ENCODE results near the gene LSR. TPM values are rescaled to one million over a fixed set of nuclear protein-coding genes. Genes with fewer than 3 reads are reported as not detected.

LSR gene
- total and polyA plus RNA-seq, 2 experiments from 2014 or later = 116 to 212 TPM

- TF ChIP-seq, protein P1, sequence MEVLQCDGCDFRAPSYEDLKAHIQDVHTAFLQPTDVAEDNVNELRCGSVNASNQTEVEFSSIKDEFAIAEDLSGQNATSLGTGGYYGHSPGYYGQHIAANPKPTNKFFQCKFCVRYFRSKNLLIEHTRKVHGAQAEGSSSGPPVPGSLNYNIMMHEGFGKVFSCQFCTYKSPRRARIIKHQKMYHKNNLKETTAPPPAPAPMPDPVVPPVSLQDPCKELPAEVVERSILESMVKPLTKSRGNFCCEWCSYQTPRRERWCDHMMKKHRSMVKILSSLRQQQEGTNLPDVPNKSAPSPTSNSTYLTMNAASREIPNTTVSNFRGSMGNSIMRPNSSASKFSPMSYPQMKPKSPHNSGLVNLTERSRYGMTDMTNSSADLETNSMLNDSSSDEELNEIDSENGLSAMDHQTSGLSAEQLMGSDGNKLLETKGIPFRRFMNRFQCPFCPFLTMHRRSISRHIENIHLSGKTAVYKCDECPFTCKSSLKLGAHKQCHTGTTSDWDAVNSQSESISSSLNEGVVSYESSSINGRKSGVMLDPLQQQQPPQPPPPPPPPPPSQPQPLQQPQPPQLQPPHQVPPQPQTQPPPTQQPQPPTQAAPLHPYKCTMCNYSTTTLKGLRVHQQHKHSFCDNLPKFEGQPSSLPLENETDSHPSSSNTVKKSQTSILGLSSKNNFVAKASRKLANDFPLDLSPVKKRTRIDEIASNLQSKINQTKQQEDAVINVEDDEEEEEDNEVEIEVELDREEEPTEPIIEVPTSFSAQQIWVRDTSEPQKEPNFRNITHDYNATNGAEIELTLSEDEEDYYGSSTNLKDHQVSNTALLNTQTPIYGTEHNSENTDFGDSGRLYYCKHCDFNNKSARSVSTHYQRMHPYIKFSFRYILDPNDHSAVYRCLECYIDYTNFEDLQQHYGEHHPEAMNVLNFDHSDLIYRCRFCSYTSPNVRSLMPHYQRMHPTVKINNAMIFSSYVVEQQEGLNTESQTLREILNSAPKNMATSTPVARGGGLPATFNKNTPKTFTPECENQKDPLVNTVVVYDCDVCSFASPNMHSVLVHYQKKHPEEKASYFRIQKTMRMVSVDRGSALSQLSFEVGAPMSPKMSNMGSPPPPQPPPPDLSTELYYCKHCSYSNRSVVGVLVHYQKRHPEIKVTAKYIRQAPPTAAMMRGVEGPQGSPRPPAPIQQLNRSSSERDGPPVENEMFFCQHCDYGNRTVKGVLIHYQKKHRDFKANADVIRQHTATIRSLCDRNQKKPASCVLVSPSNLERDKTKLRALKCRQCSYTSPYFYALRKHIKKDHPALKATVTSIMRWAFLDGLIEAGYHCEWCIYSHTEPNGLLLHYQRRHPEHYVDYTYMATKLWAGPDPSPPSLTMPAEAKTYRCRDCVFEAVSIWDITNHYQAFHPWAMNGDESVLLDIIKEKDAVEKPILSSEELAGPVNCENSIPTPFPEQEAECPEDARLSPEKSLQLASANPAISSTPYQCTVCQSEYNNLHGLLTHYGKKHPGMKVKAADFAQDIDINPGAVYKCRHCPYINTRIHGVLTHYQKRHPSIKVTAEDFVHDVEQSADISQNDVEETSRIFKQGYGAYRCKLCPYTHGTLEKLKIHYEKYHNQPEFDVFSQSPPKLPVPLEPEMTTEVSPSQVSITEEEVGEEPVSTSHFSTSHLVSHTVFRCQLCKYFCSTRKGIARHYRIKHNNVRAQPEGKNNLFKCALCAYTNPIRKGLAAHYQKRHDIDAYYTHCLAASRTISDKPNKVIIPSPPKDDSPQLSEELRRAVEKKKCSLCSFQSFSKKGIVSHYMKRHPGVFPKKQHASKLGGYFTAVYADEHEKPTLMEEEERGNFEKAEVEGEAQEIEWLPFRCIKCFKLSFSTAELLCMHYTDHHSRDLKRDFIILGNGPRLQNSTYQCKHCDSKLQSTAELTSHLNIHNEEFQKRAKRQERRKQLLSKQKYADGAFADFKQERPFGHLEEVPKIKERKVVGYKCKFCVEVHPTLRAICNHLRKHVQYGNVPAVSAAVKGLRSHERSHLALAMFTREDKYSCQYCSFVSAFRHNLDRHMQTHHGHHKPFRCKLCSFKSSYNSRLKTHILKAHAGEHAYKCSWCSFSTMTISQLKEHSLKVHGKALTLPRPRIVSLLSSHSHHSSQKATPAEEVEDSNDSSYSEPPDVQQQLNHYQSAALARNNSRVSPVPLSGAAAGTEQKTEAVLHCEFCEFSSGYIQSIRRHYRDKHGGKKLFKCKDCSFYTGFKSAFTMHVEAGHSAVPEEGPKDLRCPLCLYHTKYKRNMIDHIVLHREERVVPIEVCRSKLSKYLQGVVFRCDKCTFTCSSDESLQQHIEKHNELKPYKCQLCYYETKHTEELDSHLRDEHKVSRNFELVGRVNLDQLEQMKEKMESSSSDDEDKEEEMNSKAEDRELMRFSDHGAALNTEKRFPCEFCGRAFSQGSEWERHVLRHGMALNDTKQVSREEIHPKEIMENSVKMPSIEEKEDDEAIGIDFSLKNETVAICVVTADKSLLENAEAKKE (CRISPR knock-in tag; IDR thresholded peaks at IDR 0.05) = no peak
- TF ChIP-seq POLR2AphosphoS5 (IDR thresholded peaks at IDR 0.05; ENCODE audit: low read depth) = no peak
These were observed 56.4 kb downstream of the LSR start for GRCh38 chr19:35305181-35305580.

GRCh38 chr19:35306473-35307246, 57.9 kb downstream of the LSR start:
- TF ChIP-seq CTCF (conservative IDR thresholded peaks at IDR 0.05; ENCODE audit: low read depth in 2 of 2) = peak; percentile 69 to 75
- no peak for TF ChIP-seq CREB1 (CRISPR knock-in tag; IDR thresholded peaks at IDR 0.05; ENCODE audit: low read depth)
- H3K4me1 ChIP-seq (ENCODE audit: insufficient read depth) = no peaks in the 10 kb centered on the region
- no peaks in the 10 kb centered on the region for H4K20me1 ChIP-seq (replicated peaks; ENCODE audit: insufficient read depth)
- H3K27me3 ChIP-seq (ENCODE audit: insufficient read depth) = no peaks in the 10 kb centered on the region
- peaks cover 5% of the 10 kb centered on the region for H3K4me1 Mint-ChIP-seq
- H3K79me2 ChIP-seq (replicated peaks; ENCODE audit: insufficient read depth) = no peaks in the 10 kb centered on the region
- H2AFZ ChIP-seq = peak overlapping the region; percentile 35; the same call in 1 of the 2 replicates
- H3K9me2 ChIP-seq (ENCODE audit: insufficient read depth) = no peaks in the 10 kb centered on the region
- H3K36me3 ChIP-seq (ENCODE audit: insufficient read depth) = no peaks in the 10 kb centered on the region
- H3K4me2 ChIP-seq = no peak overlapping the region
- H3K27me3 Mint-ChIP-seq (ENCODE audit: insufficient read depth, low read depth, poor library complexity) = peaks cover 10% of the 10 kb centered on the region
- no peak overlapping the region for H3K4me3 Mint-ChIP-seq
- no peak overlapping the region for H3K27ac ChIP-seq (ENCODE audit: low read depth)
- H3K27ac Mint-ChIP-seq = peak overlapping the region; percentile 83; the same call in 1 of the 2 replicates
- peak; percentile 83 for ATAC-seq
- no peaks in the 10 kb centered on the region for H3F3A ChIP-seq (replicated peaks; ENCODE audit: low read depth)
- DNase-seq (ENCODE audit: low spot score) = peak; percentile 75
- no peaks in the 10 kb centered on the region; the same call in 2 of the 3 replicates for H3K9me3 Mint-ChIP-seq
- H3K4me3 ChIP-seq = no peak overlapping the region
- no peaks in the 10 kb centered on the region for H3K36me3 Mint-ChIP-seq (ENCODE audit: low read depth)

More at GRCh38 chr19:35305181-35305580, 56.4 kb downstream of the LSR start:
- Histone ChIP-seq H2AFZ (no peak overlapping the region), H3K4me2 (no peak overlapping the region), H4K20me1 (replicated peaks; ENCODE audit: insufficient read depth) (no peaks in the 10 kb centered on the region), H3K79me2 (replicated peaks; ENCODE audit: insufficient read depth) (no peaks in the 10 kb centered on the region), H3K27ac (ENCODE audit: low read depth) (no peak overlapping the region), H3K36me3 (ENCODE audit: insufficient read depth) (no peaks in the 10 kb centered on the region), H3K9me2 (ENCODE audit: insufficient read depth) (no peaks in the 10 kb centered on the region), H3K27me3 (ENCODE audit: insufficient read depth) (no peaks in the 10 kb centered on the region), H3F3A (replicated peaks; ENCODE audit: low read depth) (no peaks in the 10 kb centered on the region), H3K4me3 (no peak overlapping the region), H3K4me1 (ENCODE audit: insufficient read depth) (no peaks in the 10 kb centered on the region; the same call in 1 of the 2 replicates)
- Mint-ChIP-seq H3K27ac (peak overlapping the region; percentile 64), H3K4me1 (peaks cover 5% of the 10 kb centered on the region), H3K36me3 (ENCODE audit: low read depth) (no peaks in the 10 kb centered on the region), H3K4me3 (no peak overlapping the region), H3K27me3 (ENCODE audit: insufficient read depth, low read depth, poor library complexity) (peaks cover 10% of the 10 kb centered on the region), H3K9me3 (no peaks in the 10 kb centered on the region; the same call in 2 of the 3 replicates)
- DNase-seq (ENCODE audit: low spot score) (no peak), ATAC-seq (no peak)
